ENCODE results near the gene LUC7L.
"Not testable (repeated sequence)": the region's sequence is repeated elsewhere in the genome, so short reads cannot be mapped to it uniquely, and the experiment has no call there.

LUC7L gene

GRCh38 chr16:272633-273546, 43.6 kb upstream of the LUC7L start:
- TF ChIP-seq ZFX (IDR thresholded peaks at IDR 0.05; ENCODE audit: borderline replicate concordance), result no peak
- TF ChIP-seq CTCF (IDR thresholded peaks at IDR 0.05), result no peak
- no peak overlapping the region for H3K27ac ChIP-seq

- H3K27ac ChIP-seq, result no peak overlapping the region
- TF ChIP-seq ZFX (IDR thresholded peaks at IDR 0.05; ENCODE audit: borderline replicate concordance), result no peak
- no peak for TF ChIP-seq CTCF (IDR thresholded peaks at IDR 0.05)
Observed at GRCh38 chr16:270381-271255, 41.4 kb upstream of the LUC7L start.

- no peak overlapping the region for H3K27ac ChIP-seq
- TF ChIP-seq ZFX (IDR thresholded peaks at IDR 0.05; ENCODE audit: borderline replicate concordance) (no peak), CTCF (IDR thresholded peaks at IDR 0.05) (no peak)
Observed at GRCh38 chr16:269061-269796, 40.0 kb upstream of the LUC7L start.

- TF ChIP-seq ZFX (IDR thresholded peaks at IDR 0.05; ENCODE audit: borderline replicate concordance), result no peak
- TF ChIP-seq CTCF (IDR thresholded peaks at IDR 0.05), result no peak
- H3K27ac ChIP-seq, result no peak overlapping the region
Observed at GRCh38 chr16:268141-269053, 39.1 kb upstream of the LUC7L start.

- not testable (repeated sequence) for H3K27ac ChIP-seq
Observed at GRCh38 chr16:267562-267961, 38.3 kb upstream of the LUC7L start.

GRCh38 chr16:266258-267164, 37.3 kb upstream of the LUC7L start:
- no peak overlapping the region for H3K27ac ChIP-seq
- TF ChIP-seq ZFX (IDR thresholded peaks at IDR 0.05; ENCODE audit: borderline replicate concordance) (no peak), CTCF (IDR thresholded peaks at IDR 0.05) (no peak)
